Adipose tissue (tissue), 3 donors: ENCODE data around the gene COL8A2. TPM values are rescaled to one million over a fixed set of nuclear protein-coding genes. Genes with fewer than 3 reads are reported as not detected.

ENCODE experiments used
- H3K27ac ChIP-seq: one replicate; pipeline ENCODE4 v1.5.1; 2013; ENCODE audit warnings: low read depth, low read length
- polyA plus RNA-seq, 3 donors: library from polyadenylated mRNA; stranded (reverse); fragments of 200-250 nt; gene quantifications; one replicate each; pipeline ENCODE4 v1.2.3, GENCODE V29; 2013
- donor health status: healthy with polysubstance abuse.
- donor health status: Bipolar disorder and iron deficiency.
- donor health status: healthy.

The COL8A2 gene
- polyA plus RNA-seq, 3 donors = 0.18 to 1.2 (median 0.83) TPM

DNA sequence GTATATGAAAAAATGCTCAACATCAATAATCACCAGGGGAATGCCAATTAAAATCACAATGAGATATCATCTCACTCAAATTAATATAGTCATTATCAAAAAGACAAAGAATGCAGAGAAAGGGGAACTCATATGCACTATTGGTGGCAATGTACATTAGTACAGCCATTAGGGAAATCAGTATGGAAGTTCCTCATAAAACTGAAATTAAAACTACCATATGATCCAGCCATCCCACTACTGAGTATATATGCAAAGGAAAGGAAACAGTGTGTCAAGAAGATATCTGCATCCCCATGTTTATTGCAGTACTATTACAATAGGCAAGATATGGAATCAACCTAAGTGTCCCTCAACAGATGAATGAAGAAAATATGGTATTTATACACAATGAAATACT, 73.2 kb downstream of the COL8A2 start:
- H3K27ac ChIP-seq = no peak overlapping the region

Other genes with a start within 250 kb of the COL8A2 start
- gene AGO1, start 242.0 kb downstream of the COL8A2 start, polyA plus RNA-seq = 1 to 10 TPM; 3.0 to 4.7 (median 4.1) TPM
- 1 to 10 TPM; 2.5 to 7.6 (median 5.4) TPM for gene AGO3, start 194.1 kb downstream of the COL8A2 start, polyA plus RNA-seq
- gene TEKT2, start 41.1 kb downstream of the COL8A2 start, polyA plus RNA-seq = 1 to 10 TPM in 1 of 3 donors, under 1 TPM in 1, not detected in 1; 0.12 to 2.5 TPM
- 10 to 100 TPM; 13.3 to 22.6 (median 19.8) TPM for gene ADPRS, start 36.3 kb downstream of the COL8A2 start, polyA plus RNA-seq
- 10 to 100 TPM; 37.1 to 69.2 (median 58.5) TPM for gene TRAPPC3, start 24.3 kb upstream of the COL8A2 start, polyA plus RNA-seq
- gene MAP7D1, start 30.9 kb upstream of the COL8A2 start, polyA plus RNA-seq = 100 to 1,000 TPM in 1 of 3 donors, 10 to 100 TPM in 2; 19.9 to 215 (median 92.7) TPM
- 10 to 100 TPM; 19.5 to 47.6 (median 35.5) TPM for gene THRAP3, start 99.2 kb upstream of the COL8A2 start, polyA plus RNA-seq
- gene SH3D21, start 181.1 kb upstream of the COL8A2 start, polyA plus RNA-seq = 1 to 10 TPM in 2 of 3 donors, under 1 TPM in 1; 0.61 to 1.7 (median 1.1) TPM
- 10 to 100 TPM; 11.5 to 46.7 (median 25.3) TPM for gene EVA1B, start 198.4 kb upstream of the COL8A2 start, polyA plus RNA-seq